ENCODE results near the gene RNU1-1. TPM values are rescaled to one million over a fixed set of nuclear protein-coding genes. Genes with fewer than 3 reads are reported as not detected.
"Not testable (repeated sequence)": the region's sequence is repeated elsewhere in the genome, so short reads cannot be mapped to it uniquely, and the experiment has no call there.

The RNU1-1 gene
- total and polyA plus RNA-seq, 10 of the 15 experiments (the other 5 are each of a cell fraction or from before 2014, with no cell fraction given) = under 0.01 to 20,946 (median 4.7) TPM; not detected in 2

GRCh38 chr1:16489195-16489880, 24.7 kb downstream of the RNU1-1 start:
- FAIRE-seq; H3K9me3 ChIP-seq (replicated peaks; ENCODE audit: control insufficient read depth, insufficient read depth, low read length); H3K4me2 ChIP-seq (ENCODE audit: control insufficient read depth, insufficient read depth); H3K4me1 ChIP-seq (ENCODE audit: control insufficient read depth, insufficient read depth, low read length); BruUV-seq (replicated peaks); H4K20me1 ChIP-seq (ENCODE audit: control insufficient read depth, insufficient read depth); POLR2A ChIA-PET; DNase-seq (ENCODE audit: low read depth, low spot score); H3K79me2 ChIP-seq (ENCODE audit: control insufficient read depth, insufficient read depth, low read length); ATAC-seq; intact Hi-C loops (cut with micrococcal nuclease; ENCODE audit: unreplicated experiment); H3K9ac ChIP-seq (ENCODE audit: control insufficient read depth, insufficient read depth, low read length); H3K27ac ChIP-seq (ENCODE audit: control insufficient read depth, insufficient read depth); H2AFZ ChIP-seq (ENCODE audit: control insufficient read depth, low read depth, low read length); in situ Hi-C loops (cut with MboI); H3K36me3 ChIP-seq (ENCODE audit: control insufficient read depth in 2 of 2, insufficient read depth in 2 of 2, low read length in 1 of 2); H3K27me3 ChIP-seq (replicated peaks in 1 of 2; ENCODE audit: control insufficient read depth in 2 of 2, insufficient read depth in 2 of 2, low read length in 1 of 2); H3K4me3 ChIP-seq; RAD21 ChIA-PET (ENCODE audit: unreplicated experiment); CTCF ChIA-PET: not testable (repeated sequence)
- SMC1A ChIA-PET (ENCODE audit: uncharacterized antibody, unreplicated experiment) = interaction anchor here (1.1 kb wide), 1 partner anchor 42 kb away, joined by 3 read pairs; no protein-coding TSS in a partner anchor
- 76% methylated on average over 9 of the region's 9 CpGs for WGBS (ENCODE audit: insufficient coverage, insufficient replicate concordance, low lambda C conversion rate, missing lambda C conversion rate)

GRCh38 chr1:16487011-16487410, 27.1 kb downstream of the RNU1-1 start:
- intact Hi-C loops (cut with micrococcal nuclease; ENCODE audit: unreplicated experiment); BruUV-seq (replicated peaks); POLR2A ChIA-PET; H4K20me1 ChIP-seq (ENCODE audit: control insufficient read depth, insufficient read depth); H3K27me3 ChIP-seq (replicated peaks in 1 of 2; ENCODE audit: control insufficient read depth in 2 of 2, insufficient read depth in 2 of 2, low read length in 1 of 2); H3K27ac ChIP-seq (ENCODE audit: control insufficient read depth, insufficient read depth); CTCF ChIA-PET; FAIRE-seq; H3K36me3 ChIP-seq (ENCODE audit: control insufficient read depth in 2 of 2, insufficient read depth in 2 of 2, low read length in 1 of 2); SMC1A ChIA-PET (ENCODE audit: uncharacterized antibody, unreplicated experiment); DNase-seq (ENCODE audit: low read depth, low spot score); RAD21 ChIA-PET (ENCODE audit: unreplicated experiment); H3K4me3 ChIP-seq; in situ Hi-C loops (cut with MboI); H3K4me2 ChIP-seq (ENCODE audit: control insufficient read depth, insufficient read depth); H3K4me1 ChIP-seq (ENCODE audit: control insufficient read depth, insufficient read depth, low read length); ATAC-seq; H3K79me2 ChIP-seq (ENCODE audit: control insufficient read depth, insufficient read depth, low read length); H3K9me3 ChIP-seq (replicated peaks; ENCODE audit: control insufficient read depth, insufficient read depth, low read length); H2AFZ ChIP-seq (ENCODE audit: control insufficient read depth, low read depth, low read length); H3K9ac ChIP-seq (ENCODE audit: control insufficient read depth, insufficient read depth, low read length): not testable (repeated sequence)

- H3K9me3 ChIP-seq (replicated peaks; ENCODE audit: control insufficient read depth, insufficient read depth, low read length); H3K4me3 ChIP-seq; H3K4me1 ChIP-seq (ENCODE audit: control insufficient read depth, insufficient read depth, low read length); RAD21 ChIA-PET (ENCODE audit: unreplicated experiment); ATAC-seq; H3K4me2 ChIP-seq (ENCODE audit: control insufficient read depth, insufficient read depth); H3K27me3 ChIP-seq (replicated peaks in 1 of 2; ENCODE audit: control insufficient read depth in 2 of 2, insufficient read depth in 2 of 2, low read length in 1 of 2); SMC1A ChIA-PET (ENCODE audit: uncharacterized antibody, unreplicated experiment); BruUV-seq (replicated peaks); POLR2A ChIA-PET; CTCF ChIA-PET; H3K27ac ChIP-seq (ENCODE audit: control insufficient read depth, insufficient read depth); DNase-seq (ENCODE audit: low read depth, low spot score); in situ Hi-C loops (cut with MboI); intact Hi-C loops (cut with micrococcal nuclease; ENCODE audit: unreplicated experiment); H3K36me3 ChIP-seq (ENCODE audit: control insufficient read depth in 2 of 2, insufficient read depth in 2 of 2, low read length in 1 of 2); H3K79me2 ChIP-seq (ENCODE audit: control insufficient read depth, insufficient read depth, low read length); FAIRE-seq; H2AFZ ChIP-seq (ENCODE audit: control insufficient read depth, low read depth, low read length); H4K20me1 ChIP-seq (ENCODE audit: control insufficient read depth, insufficient read depth); H3K9ac ChIP-seq (ENCODE audit: control insufficient read depth, insufficient read depth, low read length): not testable (repeated sequence)
- 63% methylated on average over 8 of the region's 8 CpGs for WGBS (ENCODE audit: insufficient coverage, insufficient replicate concordance, low lambda C conversion rate, missing lambda C conversion rate)
Measured at GRCh38 chr1:16486316-16486715, 27.8 kb downstream of the RNU1-1 start.

Measured in GM12878 (cell line).